Myocyte (in vitro differentiated cells): ENCODE measurements around the gene TRPC1. TPM values are rescaled to one million over a fixed set of nuclear protein-coding genes. Genes with fewer than 3 reads are reported as not detected.
"Not testable (repeated sequence)": the region's sequence is repeated elsewhere in the genome, so short reads cannot be mapped to it uniquely, and the experiment has no call there.

Source experiments
- DNase-seq: peaks from one replicate; pipeline ENCODE4 v3.0.0-alpha.2; 2012; ENCODE audit warnings: low read depth
- total RNA-seq: library from RNA; depleted of rRNA; stranded (reverse); fragments of >200 nt; gene quantifications from 2 replicates; pipeline ENCODE4 v1.2.3, GENCODE V29; 2014

TRPC1 gene
- total RNA-seq, 1 donor from 2014 or later, result 10.0 TPM

GRCh38 chr3:142752605-142753004 is 28.8 kb downstream of the TRPC1 start:
- DNase-seq, result not testable (repeated sequence)

GRCh38 chr3:142754494-142754893 is 30.7 kb downstream of the TRPC1 start:
- DNase-seq, result no peak

- DNase-seq, result no peak
These were observed 44.5 kb downstream of the TRPC1 start for GRCh38 chr3:142768338-142768737.

- no peak for DNase-seq
These were observed 54.1 kb downstream of the TRPC1 start for GRCh38 chr3:142777927-142778326.

- no peak for DNase-seq
These were observed 54.7 kb downstream of the TRPC1 start for GRCh38 chr3:142778541-142778940.

GRCh38 chr3:142779591-142779990 is 55.8 kb downstream of the TRPC1 start:
- no peak for DNase-seq

- no peak for DNase-seq
These were observed 58.8 kb downstream of the TRPC1 start for GRCh38 chr3:142782616-142783015.

GRCh38 chr3:142784228-142784627 is 60.4 kb downstream of the TRPC1 start:
- DNase-seq, result no peak

- DNase-seq, result no peak
These were observed 62.2 kb downstream of the TRPC1 start for GRCh38 chr3:142785996-142786395.

- no peak for DNase-seq
These were observed 63.9 kb downstream of the TRPC1 start for GRCh38 chr3:142787719-142788118.

GRCh38 chr3:142794508-142794907 is 70.7 kb downstream of the TRPC1 start:
- DNase-seq, result no peak

- no peak for DNase-seq
These were observed 71.5 kb downstream of the TRPC1 start for GRCh38 chr3:142795332-142795731.

GRCh38 chr3:142796823-142797222 is 73.0 kb downstream of the TRPC1 start:
- DNase-seq, result no peak

- no peak for DNase-seq
These were observed 77.9 kb downstream of the TRPC1 start for GRCh38 chr3:142801746-142802145.

- no peak for DNase-seq
These were observed 79.1 kb downstream of the TRPC1 start for GRCh38 chr3:142802891-142803290.

GRCh38 chr3:142808103-142808917 is 84.5 kb downstream of the TRPC1 start:
- peak; percentile 5 for DNase-seq

- no peak for DNase-seq
These were observed 85.4 kb downstream of the TRPC1 start for GRCh38 chr3:142809259-142809658.

GRCh38 chr3:142815803-142816202 is 92.0 kb downstream of the TRPC1 start:
- DNase-seq, result no peak

GRCh38 chr3:142817356-142817755 is 93.5 kb downstream of the TRPC1 start:
- no peak for DNase-seq

- DNase-seq, result no peak
These were observed 94.1 kb downstream of the TRPC1 start for GRCh38 chr3:142817897-142818296.

GRCh38 chr3:142818651-142819050 is 94.8 kb downstream of the TRPC1 start:
- no peak for DNase-seq

- no peak for DNase-seq
These were observed 95.3 kb downstream of the TRPC1 start for GRCh38 chr3:142819179-142819578.

- DNase-seq, result peak; percentile 78
These were observed 105.0 kb downstream of the TRPC1 start for GRCh38 chr3:142828703-142829305.
